A549 (cell line): ENCODE data around the gene ANAPC13. TPM values are rescaled to one million over a fixed set of nuclear protein-coding genes. Genes with fewer than 3 reads are reported as not detected.

ENCODE experiments used
- ATAC-seq, 2 experiments: fragments of 200-7000 bp in 1 of 2; fragments of >200 bp in 1 of 2; cut with Nextera tagmentation in 1 of 2; cut with Tn5 transposase in 1 of 2; 3 replicates each; pipeline versions ENCODE4 v1.8.0 to v1.9.1; 2018 to 2020; ENCODE audit warnings: mild to moderate bottlenecking in 1 of 2, moderate library complexity in 1 of 2
- CTCF ChIA-PET: fragments of 300-600 bp; sonication (Branson Sonifier 250); formaldehyde crosslinking; extraction: SDS; loops from one replicate; lab custom pipeline; 2021; ENCODE audit warnings: antibody characterized with exemption, inconsistent platforms; lab: Yijun Ruan, JAX
- POLR2A ChIA-PET: fragments of 350-600 bp; formaldehyde crosslinking; extraction: SDS; loops from one replicate; lab custom pipeline; 2021; ENCODE audit warnings: antibody characterized with exemption, inconsistent platforms; lab: Yijun Ruan, JAX
- DNase-seq, 2 experiments: peaks; one replicate each; pipeline versions ENCODE4 v3.0.0 to v3.0.0-alpha.2; 2011 to 2016; ENCODE audit warnings: low read depth in 1 of 2, low spot score in 1 of 2
- FAIRE-seq: peaks from 2 replicates; lab custom pipeline; 2011; peaks lifted over from hg19 to GRCh38; lab: Jason Lieb, UNC
- H3K27ac ChIP-seq, 2 experiments: fragments of >200 bp; sonication (Bioruptor Twin); formaldehyde crosslinking; 3 replicates each; pipeline ENCODE4 v1.5.1; 2016 to 2017
- H3K4me1 ChIP-seq: fragments of >200 bp; sonication (Bioruptor Twin); formaldehyde crosslinking; 3 replicates; pipeline ENCODE4 v1.6.1; 2016
- H3K4me2 ChIP-seq: fragments of >200 bp; sonication (Bioruptor Twin); formaldehyde crosslinking; 3 replicates; pipeline ENCODE4 v1.6.1; 2016
- H3K4me3 ChIP-seq: fragments of >200 bp; sonication (Bioruptor Twin); formaldehyde crosslinking; 3 replicates; pipeline ENCODE4 v1.5.1; 2016
- H3K9me3 ChIP-seq: fragments of >200 bp; sonication (Bioruptor Twin); formaldehyde crosslinking; 3 replicates; pipeline ENCODE4 v1.6.1; 2016
- ATOH8 ChIP-seq: fragments of 250-450 bp; sonication (Bioruptor Pico); IDR thresholded peaks from 2 replicates; pipeline ENCODE4 v1.5.0; 2020; ENCODE audit warnings: low read depth, mild to moderate bottlenecking, moderate library complexity
- BCL3 ChIP-seq: fragments of >200 bp; sonication (Bioruptor Twin); formaldehyde crosslinking; IDR thresholded peaks from 3 replicates; pipeline ENCODE4 v1.6.1; 2016
- CBX8 ChIP-seq: fragments of 200-600 bp; sonication (generic); IDR thresholded peaks from 2 replicates; pipeline ENCODE4 v1.6.1; 2016
- CEBPB ChIP-seq, 2 experiments: fragments of >200 bp in 1 of 2; sonication (Bioruptor Twin) in 1 of 2; formaldehyde crosslinking in 1 of 2; IDR thresholded peaks; 2 replicates each; pipeline ENCODE4 v1.6.1; 2012 to 2016
- CHD2 ChIP-seq: fragments of 150-350 bp; IDR thresholded peaks from 2 replicates; pipeline ENCODE4 v1.6.1; 2014; ENCODE audit warnings: low read length; ENCODE audit not compliant: partially characterized antibody
- EHF ChIP-seq: fragments of 250-450 bp; sonication (Bioruptor Pico); IDR thresholded peaks from 2 replicates; pipeline ENCODE4 v1.5.0; 2020; ENCODE audit warnings: mild to moderate bottlenecking
- EHMT2 ChIP-seq: fragments of 200-600 bp; sonication (generic); IDR thresholded peaks from 2 replicates; pipeline ENCODE4 v1.6.1; 2016; ENCODE audit warnings: antibody characterized with exemption, low read depth, mild to moderate bottlenecking, moderate library complexity
- EP300 ChIP-seq, 2 experiments: fragments of >200 bp; sonication (Bioruptor Twin); formaldehyde crosslinking; IDR thresholded peaks; 2 replicates in 1 of 2; 3 replicates in 1 of 2; pipeline ENCODE4 v1.6.1; 2016 to 2017
- FOSB ChIP-seq: fragments of 250-450 bp; sonication (Bioruptor Pico); IDR thresholded peaks from 2 replicates; pipeline ENCODE4 v1.5.0; 2020; ENCODE audit warnings: mild to moderate bottlenecking, moderate library complexity
- GATA3 ChIP-seq: IDR thresholded peaks from 2 replicates; pipeline ENCODE4 v1.6.1; 2012; ENCODE audit warnings: borderline replicate concordance
- HES2 ChIP-seq: fragments of >200 bp; sonication (Bioruptor Twin); formaldehyde crosslinking; IDR thresholded peaks from 2 replicates; pipeline ENCODE4 v1.6.1; 2016
- KDM1A ChIP-seq: fragments of 200-600 bp; sonication (generic); IDR thresholded peaks from 2 replicates; pipeline ENCODE4 v1.6.1; 2016; ENCODE audit warnings: low read depth, mild to moderate bottlenecking
- MAX ChIP-seq: IDR thresholded peaks from 2 replicates; pipeline ENCODE4 v1.6.1; 2012
- MAZ ChIP-seq: fragments of 150-350 bp; IDR thresholded peaks from 2 replicates; pipeline ENCODE4 v1.6.1; 2014; ENCODE audit warnings: antibody characterized with exemption, low read depth, low read length, borderline replicate concordance
- NPAS2 ChIP-seq: fragments of 250-450 bp; sonication (Bioruptor Pico); IDR thresholded peaks from 2 replicates; pipeline ENCODE4 v1.8.0; 2022; ENCODE audit warnings: mild to moderate bottlenecking, moderate library complexity, borderline replicate concordance
- PBX3 ChIP-seq: IDR thresholded peaks from 2 replicates; pipeline ENCODE4 v1.6.1; 2012
- POLR2AphosphoS2 ChIP-seq: conservative IDR thresholded peaks from 2 replicates; pipeline ENCODE4 v1.6.1; 2012; ENCODE audit warnings: low read length, improper control_type of control experiment, inconsistent platforms
- RARB ChIP-seq: fragments of 250-450 bp; sonication (Bioruptor Pico); IDR thresholded peaks from 2 replicates; pipeline ENCODE4 v1.8.0; 2021; ENCODE audit warnings: mild to moderate bottlenecking, moderate library complexity
- RFX5 ChIP-seq: fragments of 450-650 bp; IDR thresholded peaks from 2 replicates; pipeline ENCODE4 v1.7.1; 2014; ENCODE audit warnings: antibody characterized with exemption, mild to moderate bottlenecking, moderate library complexity
- RNF2 ChIP-seq: fragments of 200-600 bp; sonication (generic); IDR thresholded peaks from 2 replicates; pipeline ENCODE4 v1.6.1; 2016; ENCODE audit warnings: low read depth, mild to moderate bottlenecking, antibody characterized with exemption, moderate library complexity, borderline replicate concordance
- SMC3 ChIP-seq: fragments of >200 bp; sonication (Bioruptor Twin); formaldehyde crosslinking; IDR thresholded peaks from 3 replicates; pipeline ENCODE4 v1.6.1; 2018; ENCODE audit warnings: inconsistent platforms
- TFCP2L1 ChIP-seq: fragments of 250-450 bp; sonication (Bioruptor Pico); IDR thresholded peaks from 2 replicates; pipeline ENCODE4 v1.5.0; 2021; ENCODE audit warnings: mild to moderate bottlenecking
- USF2 ChIP-seq: fragments of 450-650 bp; IDR thresholded peaks from 2 replicates; pipeline ENCODE4 v1.6.1; 2014; ENCODE audit warnings: antibody characterized with exemption
- ZC3H11A ChIP-seq: fragments of 450-650 bp; IDR thresholded peaks from 2 replicates; pipeline ENCODE4 v1.6.1; 2014; ENCODE audit warnings: antibody characterized with exemption, mild to moderate bottlenecking
- WGBS: methylation state at CpG from one replicate; pipeline ENCODE4 v1.1.6; 2017; ENCODE audit errors: missing lambda C conversion rate; 5-methylcytosine and 5-hydroxymethylcytosine counted together
- polyA plus RNA-seq, 4 experiments: library from polyadenylated mRNA; depleted of rRNA in 3 of 4; stranded (reverse); fragments of >200 nt; fragmentation: RNase III in 1 of 4; extraction: RNeasy Plus Mini Kit Qiagen cat#74134 plus additional on column Dnase treatment in 1 of 4; gene quantifications; 2 replicates in 3 of 4; 3 replicates in 1 of 4; pipeline ENCODE4 v1.2.3, GENCODE V29; 2011 to 2017

The ANAPC13 gene
- polyA plus RNA-seq, 2 of the 4 experiments (the other 2 are of a cell fraction): 51.2 to 109 TPM

GRCh38 chr3:134485075-134485717, 589 bp downstream of the ANAPC13 start:
- ChIA-PET POLR2A (interaction anchor here (0.6 to 1.4 kb wide), 3 partner anchors 58 to 124 kb away, joined by 3 to 5 read pairs (median 3); partner anchors contain the start of gene AMOTL2), CTCF (interaction anchor here (0.8 to 22.3 kb wide), 5 partner anchors 12 to 554 kb away, joined by 3 to 438 read pairs (median 22); partner anchors contain the start of gene AMOTL2)
- peak overlapping the region; percentile 84 for H3K4me3 ChIP-seq
- H3K9me3 ChIP-seq: no peaks in the 10 kb centered on the region
- ATAC-seq: peak; percentile 4 to 6; a peak in 3 of 6 replicates
- peak overlapping the region; percentile 95 to 99 for H3K27ac ChIP-seq
- 3% methylated on average over 21 of the region's 24 CpGs for WGBS
- TF ChIP-seq TFCP2L1 (CRISPR knock-in tag) (no peak), NPAS2 (no peak), USF2 (peak; percentile 40; the same call in 1 of the 2 replicates)
- no peak for FAIRE-seq
- H3K4me1 ChIP-seq: peaks cover 21% of the 10 kb centered on the region
- peak; percentile 12 to 21 for DNase-seq
- peak overlapping the region; percentile 94 for H3K4me2 ChIP-seq

GRCh38 chr3:134483195-134483900, 2.4 kb downstream of the ANAPC13 start:
- peak overlapping the region; percentile 94; the same call in 1 of the 3 replicates for H3K4me2 ChIP-seq
- 79% methylated on average over 7 of the region's 7 CpGs for WGBS
- ChIA-PET POLR2A (interaction anchor here (0.7 to 1.7 kb wide), 4 partner anchors 20 to 151 kb away, joined by 3 to 4 read pairs (median 3); no protein-coding TSS in a partner anchor), CTCF (interaction anchor here (0.6 to 22.3 kb wide), 7 partner anchors 10 to 1740 kb away, joined by 3 to 438 read pairs (median 6); partner anchors contain the start of gene AMOTL2)
- DNase-seq (no peak), ATAC-seq (no peak), FAIRE-seq (no peak)
- H3K9me3 ChIP-seq: no peaks in the 10 kb centered on the region
- no peak for TF ChIP-seq EP300 (IDR thresholded peaks at IDR 0.05)
- no peak for TF ChIP-seq RFX5
- peaks cover 27% of the 10 kb centered on the region for H3K4me1 ChIP-seq
- H3K4me3 ChIP-seq: no peak overlapping the region
- H3K27ac ChIP-seq: no peak overlapping the region

GRCh38 chr3:134482622-134483021, 3.2 kb downstream of the ANAPC13 start:
- TF ChIP-seq POLR2AphosphoS2 (no peak), CEBPB (IDR thresholded peaks at IDR 0.05) (peak; percentile 40 to 81; a peak in 3 of 4 replicates)
- H3K9me3 ChIP-seq: no peaks in the 10 kb centered on the region
- ChIA-PET POLR2A (interaction anchor here (0.7 to 1.7 kb wide), 3 partner anchors 55 to 151 kb away, joined by 3 to 4 read pairs (median 3); no protein-coding TSS in a partner anchor), CTCF (interaction anchor here (0.6 to 22.3 kb wide), 6 partner anchors 9 to 270 kb away, joined by 3 to 438 read pairs (median 14); partner anchors contain the start of gene AMOTL2)
- no peak for FAIRE-seq
- H3K27ac ChIP-seq: no peak overlapping the region
- H3K4me2 ChIP-seq: no peak overlapping the region
- 97% methylated on average over 3 of the region's 3 CpGs for WGBS
- no peak for ATAC-seq
- peaks cover 30% of the 10 kb centered on the region for H3K4me1 ChIP-seq
- no peak overlapping the region for H3K4me3 ChIP-seq
- no peak for DNase-seq

GRCh38 chr3:134481166-134481565, 4.6 kb downstream of the ANAPC13 start:
- H3K27ac ChIP-seq: no peak overlapping the region
- FAIRE-seq: no peak
- H3K9me3 ChIP-seq: no peaks in the 10 kb centered on the region
- ChIA-PET CTCF (interaction anchor here (0.8 to 22.3 kb wide), 3 partner anchors 112 to 256 kb away, joined by 3 to 438 read pairs (median 240); partner anchors contain the start of gene AMOTL2), POLR2A (no interaction called here)
- DNase-seq: no peak
- no peak for ATAC-seq
- no peak overlapping the region for H3K4me2 ChIP-seq
- peaks cover 28% of the 10 kb centered on the region for H3K4me1 ChIP-seq
- WGBS: 50% methylated on average over 1 of the region's 1 CpG
- TF ChIP-seq GATA3 (no peak), EHMT2 (no peak), BCL3 (no peak), RNF2 (no peak), CHD2 (no peak), ATOH8 (CRISPR knock-in tag) (no peak), SMC3 (no peak), MAZ (no peak), HES2 (no peak), FOSB (CRISPR knock-in tag) (no peak), ZC3H11A (no peak), RARB (CRISPR knock-in tag) (no peak), PBX3 (no peak), NPAS2 (no peak), KDM1A (no peak), CBX8 (no peak), RFX5 (no peak), EHF (CRISPR knock-in tag) (no peak), MAX (no peak)
- no peak overlapping the region for H3K4me3 ChIP-seq
